Stimulated activated CD4-positive, alpha-beta T cell treated with anti-CD3 and anti-CD28 coated beads, Interleukin-2, amount 100 ng/mL, for 4 hours (primary cell): Measurements from ENCODE around the gene ACACB.
A peak's percentile ranks its signal among the peaks of the same experiment; 100 is the strongest.

Source experiments
- DNase-seq: peaks from one replicate; pipeline ENCODE4 v3.0.0-alpha.2; 2020; ENCODE audit warnings: low read depth

ACACB gene

DNA sequence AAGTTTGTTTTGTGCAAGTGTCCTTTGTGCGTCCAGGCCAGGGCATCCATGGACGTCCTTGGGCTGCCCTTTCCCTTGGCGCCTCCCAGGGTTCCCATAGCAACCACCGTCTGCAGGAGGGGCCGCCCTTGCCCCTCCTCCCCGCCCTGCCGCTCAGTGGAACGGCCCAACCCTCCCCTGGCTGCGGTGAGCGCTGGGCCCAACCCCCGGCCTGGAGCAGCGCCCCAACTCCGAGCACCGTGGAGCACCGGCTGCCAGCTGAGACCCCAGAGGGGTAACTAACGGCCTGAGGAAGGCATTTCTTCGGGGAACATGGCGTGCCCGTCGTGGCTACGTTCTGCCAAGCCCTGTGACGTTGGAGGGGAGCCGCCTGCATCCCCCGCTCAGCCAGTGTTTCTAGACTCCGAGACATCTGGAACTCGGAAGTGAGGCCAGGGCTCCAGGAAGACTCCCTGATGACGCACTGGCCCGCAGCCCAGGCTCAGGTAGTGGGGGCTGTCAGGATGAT is 5.3 kb upstream of the ACACB start:
- peak; percentile 35 for DNase-seq

DNA sequence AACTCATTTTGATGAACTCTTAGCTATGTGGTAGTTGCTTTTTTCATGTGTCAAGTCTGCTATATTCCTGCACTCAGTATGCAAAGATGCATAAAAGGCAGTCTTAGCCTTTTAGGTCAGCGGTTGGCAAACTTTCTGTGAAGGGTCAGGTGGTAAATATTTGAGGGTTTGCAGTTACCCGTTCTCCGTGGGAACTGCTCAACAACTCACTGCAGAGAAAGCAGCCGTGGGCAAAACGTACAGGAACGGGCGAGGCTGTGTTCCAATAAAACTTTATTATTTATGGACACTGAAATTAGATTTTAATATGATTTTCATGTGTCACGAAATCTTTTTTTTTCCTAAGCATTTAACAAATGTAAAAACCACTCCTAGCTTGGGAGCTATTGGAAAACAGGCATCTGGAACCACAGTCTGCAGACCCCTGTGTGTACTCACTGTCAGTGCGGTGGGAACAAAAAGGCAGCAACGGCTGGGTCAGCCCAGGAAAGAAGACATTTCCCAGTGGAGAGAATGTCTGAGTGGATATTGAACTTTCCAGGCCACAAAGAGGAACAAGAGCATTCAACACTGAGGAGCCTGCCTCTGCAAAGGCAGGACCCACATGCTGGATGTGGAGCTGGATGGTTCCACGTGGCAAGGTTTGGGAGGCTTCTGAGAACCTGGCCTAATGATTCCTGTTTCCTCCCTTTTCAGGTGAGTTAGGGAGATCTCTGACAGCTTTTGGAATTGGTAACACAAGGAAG is 3.5 kb upstream of the ACACB start:
- DNase-seq: no peak

DNA sequence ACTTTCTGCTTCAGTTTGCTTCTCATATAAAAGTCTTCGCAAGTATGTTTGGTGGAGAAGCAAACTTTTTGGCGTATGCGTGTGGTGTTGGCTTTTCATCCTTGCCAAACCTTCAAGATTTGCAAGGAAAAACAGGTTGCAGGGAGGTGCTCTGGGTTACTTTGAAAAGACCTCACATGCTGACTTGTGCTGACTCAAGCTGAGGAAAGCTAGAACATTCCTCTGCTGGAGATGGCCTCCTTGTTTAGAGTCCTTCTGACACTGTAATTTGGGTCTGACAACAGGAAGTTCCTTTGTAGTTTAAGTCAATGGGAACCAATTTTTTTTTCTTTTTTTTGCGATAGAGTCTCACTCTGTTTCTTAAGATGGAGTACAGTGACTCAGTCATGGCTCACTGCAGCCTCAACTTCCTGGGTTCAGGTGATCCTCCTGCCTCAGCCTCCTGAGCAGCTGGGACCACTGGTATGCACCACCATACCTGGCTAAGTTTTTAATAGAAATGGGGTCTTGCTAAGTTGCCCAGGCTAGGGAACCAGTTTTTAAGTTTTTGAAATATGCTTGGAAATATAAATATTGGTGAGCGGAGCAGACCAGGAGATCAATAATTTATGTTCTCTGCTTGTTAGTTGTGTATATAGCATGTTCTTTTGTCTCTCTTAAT is 2.6 kb upstream of the ACACB start:
- no peak for DNase-seq

DNA sequence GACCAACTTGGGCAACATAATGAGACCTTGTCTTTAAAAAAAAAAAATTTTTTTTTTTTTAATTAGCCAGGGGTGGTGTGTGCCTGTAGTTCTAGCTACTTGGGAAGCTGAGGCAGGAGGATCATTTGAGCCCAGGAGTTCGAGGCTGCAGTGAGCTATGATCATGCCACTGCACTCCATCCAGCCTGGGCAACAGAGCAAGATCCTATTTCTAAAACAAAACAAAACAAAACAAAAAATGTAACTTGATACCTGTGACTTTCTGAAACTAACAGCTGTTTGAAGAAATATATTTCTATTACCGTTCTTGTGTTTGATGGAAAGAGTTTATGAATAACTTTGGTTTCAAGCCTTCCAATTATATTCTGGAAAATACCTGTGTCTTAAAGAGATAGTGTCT is 1.7 kb upstream of the ACACB start:
- DNase-seq: no peak

DNA sequence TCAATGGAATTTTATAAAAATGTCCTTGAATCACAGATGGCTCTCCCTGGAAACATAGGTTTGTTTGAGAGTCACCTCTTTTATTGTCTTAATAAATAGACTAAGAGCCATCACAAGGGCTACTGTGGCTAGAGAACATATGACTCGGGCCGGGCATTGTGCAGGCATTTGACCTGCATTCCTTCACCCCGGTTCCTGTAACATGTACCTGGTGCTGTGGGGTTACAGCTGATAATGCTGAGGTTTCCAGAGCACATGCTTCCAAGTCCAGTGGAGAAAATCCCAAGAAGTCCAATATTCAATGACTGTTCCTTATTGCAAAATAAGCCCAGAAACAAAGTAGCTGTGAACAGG is 1.0 kb upstream of the ACACB start:
- DNase-seq: no peak

DNA sequence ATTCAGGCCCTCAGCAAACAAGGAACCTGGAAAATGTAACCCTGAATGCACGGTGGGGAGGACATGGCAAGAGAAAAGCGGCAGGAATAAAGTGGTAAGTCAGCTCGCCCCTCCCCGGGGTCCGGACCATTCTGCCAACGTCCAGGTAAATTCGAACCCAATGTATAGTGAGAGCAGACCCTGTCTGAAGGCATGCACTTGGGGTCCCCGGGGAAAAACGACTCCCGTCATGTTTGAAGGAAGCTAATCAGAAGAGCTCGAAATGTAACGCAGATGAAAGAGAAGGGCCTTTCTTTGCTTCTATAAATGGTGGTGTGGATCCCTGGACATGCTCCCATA is 193 bp downstream of the ACACB start:
- no peak for DNase-seq

DNA sequence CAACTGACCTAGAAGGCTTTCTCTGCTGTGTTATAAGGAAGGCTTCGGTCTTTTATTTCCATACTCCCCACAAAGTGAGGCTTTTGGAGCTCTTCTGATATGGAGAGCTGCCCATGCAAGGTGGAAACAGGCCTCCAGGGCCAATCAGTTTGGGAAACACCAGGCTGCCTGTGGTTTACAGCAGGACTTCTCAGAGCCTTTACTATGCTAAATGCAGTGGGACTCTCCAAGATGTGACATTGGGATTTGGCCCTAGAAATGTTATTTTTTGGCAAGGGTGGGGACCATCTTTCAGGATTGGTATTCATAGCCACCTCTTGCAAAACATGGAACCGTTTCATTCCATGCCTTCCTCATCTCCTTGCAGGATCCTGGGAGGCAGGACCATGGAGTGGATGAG is 3.7 kb downstream of the ACACB start:
- no peak for DNase-seq

DNA sequence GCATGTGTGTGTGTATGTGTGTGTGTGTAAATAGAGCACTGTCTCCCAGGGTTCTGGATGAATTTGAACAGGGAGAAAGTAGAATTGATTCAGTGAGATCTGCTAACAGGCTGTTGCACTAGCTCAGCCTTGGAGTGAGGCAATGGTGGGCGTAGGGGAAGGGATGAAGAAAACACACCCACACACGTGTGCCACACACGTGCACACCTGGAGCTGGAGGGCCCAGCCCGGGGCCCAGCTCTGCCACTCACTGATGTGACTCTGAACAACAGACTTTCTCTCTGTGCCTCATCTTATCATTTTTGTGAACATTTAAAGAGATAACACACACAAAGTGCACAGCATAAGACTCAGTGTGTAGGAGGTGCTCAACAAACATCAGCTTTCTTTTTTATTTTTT is 4.2 kb downstream of the ACACB start:
- no peak for DNase-seq

DNA sequence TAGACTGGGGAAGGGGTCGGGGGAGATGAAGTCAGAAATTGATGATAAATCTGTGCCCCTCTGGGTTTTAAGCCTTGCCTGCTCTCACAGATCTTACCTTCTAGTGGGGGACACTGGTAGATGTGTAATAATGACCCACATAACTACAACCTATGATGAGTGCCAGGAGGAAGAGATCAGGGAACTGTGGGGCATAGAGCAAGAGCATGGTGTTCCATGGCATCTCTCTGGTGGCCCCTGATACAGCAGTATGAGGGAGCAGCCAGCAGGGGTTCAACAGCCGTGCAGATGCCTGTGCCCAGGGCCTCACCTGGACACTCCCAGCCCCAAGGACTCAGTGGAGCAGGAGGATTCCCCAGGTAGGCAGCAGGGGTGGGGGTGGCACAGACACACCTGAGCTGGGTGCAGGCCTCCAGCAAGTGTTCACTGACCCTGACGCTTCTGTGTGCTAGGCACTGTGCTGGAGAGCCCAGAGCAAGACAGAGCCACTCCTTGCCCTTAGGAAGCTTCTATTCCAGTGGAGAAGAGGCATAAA is 5.0 kb downstream of the ACACB start:
- DNase-seq: no peak

DNA sequence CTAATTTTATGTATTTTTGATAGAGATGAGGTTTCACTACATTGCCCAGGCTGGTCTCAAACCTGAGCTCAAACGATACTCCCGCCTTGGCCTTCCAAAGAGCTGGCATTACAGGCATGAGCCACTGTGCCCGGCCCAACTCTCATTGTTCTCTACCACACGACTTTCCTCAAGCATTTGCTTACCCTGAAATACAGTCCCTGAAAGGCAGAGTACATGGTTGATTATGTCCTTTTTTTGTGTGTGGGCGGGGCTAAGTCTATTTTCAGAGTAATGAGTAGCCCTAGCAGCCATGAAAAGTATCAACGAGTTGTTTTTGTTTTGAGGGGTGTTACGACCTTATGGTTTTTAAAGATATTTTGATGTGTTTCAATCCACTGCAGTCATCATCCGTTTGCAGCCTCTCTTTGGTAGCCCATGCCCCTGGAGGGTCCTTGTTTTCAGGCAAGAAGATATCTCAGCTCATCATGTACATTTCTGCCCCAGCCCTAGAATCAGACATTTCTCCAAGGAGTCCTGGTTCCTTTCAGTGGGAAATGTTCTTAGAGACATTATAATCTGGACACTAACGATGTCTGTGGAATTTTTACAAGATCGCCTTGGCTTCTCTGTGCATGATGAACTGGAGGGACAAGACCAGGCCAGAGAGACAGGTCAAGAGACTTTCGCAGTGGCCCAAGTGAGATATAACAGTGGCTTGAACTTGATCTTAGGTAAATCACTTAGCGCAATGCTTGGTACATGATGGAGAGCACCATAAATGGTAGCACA is 8.7 kb downstream of the ACACB start:
- DNase-seq: no peak

DNA sequence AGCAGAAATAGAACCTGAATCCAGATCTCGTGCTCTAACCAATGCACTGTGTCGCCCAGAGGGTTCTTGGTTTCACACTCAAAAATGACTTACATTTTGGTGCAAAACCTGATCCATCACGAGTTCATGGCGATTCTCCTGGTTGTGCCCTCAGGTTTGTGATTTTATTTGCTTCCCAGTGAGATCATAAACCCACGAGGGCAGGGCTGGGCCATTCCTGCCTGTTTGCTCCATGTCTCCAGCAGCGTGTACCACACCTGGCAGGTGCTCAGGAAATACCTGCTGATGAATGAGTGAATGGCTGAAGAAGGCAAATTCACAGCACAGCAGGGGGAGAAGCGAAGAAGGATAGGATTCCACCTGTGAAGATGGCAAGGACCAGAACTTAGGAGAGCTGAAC is 9.4 kb downstream of the ACACB start:
- no peak for DNase-seq

DNA sequence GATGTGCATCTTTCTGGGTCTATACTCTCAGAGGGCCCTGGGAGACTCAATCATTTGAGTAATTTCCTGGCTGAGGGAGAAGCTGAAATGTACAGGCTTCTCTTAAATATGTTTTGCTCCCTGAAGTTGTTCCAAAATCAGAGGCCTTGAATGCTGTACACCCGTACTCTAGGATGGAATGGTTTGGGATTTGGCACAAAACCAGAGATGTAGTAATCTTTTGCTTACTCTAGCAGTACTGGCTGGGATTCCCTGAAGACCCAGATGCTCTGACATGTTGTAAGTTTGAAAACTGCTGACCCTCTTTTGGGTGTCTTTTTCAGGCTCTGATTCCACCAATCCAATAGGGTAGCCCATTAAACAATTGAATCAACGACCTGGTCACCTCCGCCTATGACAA is 10.4 kb downstream of the ACACB start:
- no peak for DNase-seq

DNA sequence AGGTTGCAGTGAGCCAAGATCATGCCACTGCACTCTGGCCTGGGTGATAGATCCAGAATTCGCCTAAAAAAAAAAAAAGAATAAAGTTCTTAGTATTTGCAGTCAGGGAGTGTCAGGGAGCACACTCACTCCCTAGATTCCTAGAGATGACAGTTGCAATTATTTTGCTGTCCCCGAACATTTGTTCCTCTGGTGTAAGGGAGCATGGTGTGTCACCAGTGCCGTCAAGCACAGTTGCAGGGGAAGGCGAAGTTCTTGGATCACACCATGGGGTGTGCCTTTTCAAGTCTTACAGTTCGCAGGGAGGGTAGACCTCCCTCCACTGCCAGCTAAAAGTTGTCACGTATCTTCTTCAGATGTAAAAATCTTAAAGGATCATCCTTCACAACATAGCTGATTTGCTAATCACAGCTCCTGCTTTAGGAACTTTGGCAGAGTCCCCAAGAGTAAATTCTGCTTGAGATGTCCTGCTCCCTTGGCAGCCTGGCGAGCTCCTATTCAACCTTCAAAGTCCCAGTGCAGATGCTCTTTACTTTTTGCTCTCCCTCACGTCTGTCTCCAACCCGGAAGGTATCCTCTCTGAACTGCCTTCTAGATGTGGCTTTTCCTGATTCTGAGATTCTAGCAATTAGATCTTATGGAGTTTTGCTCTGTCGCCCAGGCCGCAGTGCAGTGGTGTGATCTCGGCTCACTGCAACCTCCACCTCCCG is 11.3 kb downstream of the ACACB start:
- no peak for DNase-seq

DNA sequence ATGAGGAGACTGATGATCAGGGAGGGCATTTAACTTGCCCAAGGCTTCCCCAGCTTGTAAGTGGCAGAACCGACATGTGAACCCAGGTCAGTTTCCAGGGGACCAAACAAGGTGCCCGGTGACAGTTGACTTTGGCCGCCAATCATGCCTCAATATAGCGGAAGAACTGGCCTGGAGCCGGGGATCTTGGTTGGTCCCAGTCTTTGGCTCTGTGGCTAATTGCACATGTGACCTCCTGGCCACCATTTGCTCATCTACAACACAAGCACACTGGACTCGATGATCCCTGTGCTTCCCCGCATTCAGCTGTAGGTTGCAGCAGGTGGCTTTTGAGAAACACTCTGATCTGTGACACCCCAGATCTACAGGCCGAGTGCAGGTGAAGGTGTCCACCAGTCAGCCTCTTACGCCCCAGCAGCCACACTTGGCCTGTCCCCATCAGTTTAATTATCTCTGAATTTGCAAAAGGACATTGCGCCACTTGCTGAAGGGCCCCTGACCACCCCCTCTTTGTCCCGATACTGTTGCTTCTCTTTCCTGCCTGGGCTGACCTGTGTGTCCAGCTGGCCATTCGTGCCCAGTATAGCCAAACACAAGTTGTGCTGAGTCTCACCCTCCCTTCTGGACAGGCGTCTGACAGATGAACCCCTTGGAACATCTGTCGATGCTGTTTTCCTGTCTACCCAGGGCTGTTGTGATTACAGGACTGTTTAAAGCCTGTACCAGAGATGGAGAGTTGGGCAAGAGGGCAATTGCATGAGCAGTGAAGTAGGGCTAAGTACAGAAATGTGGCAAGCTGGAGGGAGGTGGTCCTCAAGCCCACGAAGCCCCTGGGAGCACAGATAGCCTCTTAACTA is 14.1 kb downstream of the ACACB start:
- DNase-seq: no peak

DNA sequence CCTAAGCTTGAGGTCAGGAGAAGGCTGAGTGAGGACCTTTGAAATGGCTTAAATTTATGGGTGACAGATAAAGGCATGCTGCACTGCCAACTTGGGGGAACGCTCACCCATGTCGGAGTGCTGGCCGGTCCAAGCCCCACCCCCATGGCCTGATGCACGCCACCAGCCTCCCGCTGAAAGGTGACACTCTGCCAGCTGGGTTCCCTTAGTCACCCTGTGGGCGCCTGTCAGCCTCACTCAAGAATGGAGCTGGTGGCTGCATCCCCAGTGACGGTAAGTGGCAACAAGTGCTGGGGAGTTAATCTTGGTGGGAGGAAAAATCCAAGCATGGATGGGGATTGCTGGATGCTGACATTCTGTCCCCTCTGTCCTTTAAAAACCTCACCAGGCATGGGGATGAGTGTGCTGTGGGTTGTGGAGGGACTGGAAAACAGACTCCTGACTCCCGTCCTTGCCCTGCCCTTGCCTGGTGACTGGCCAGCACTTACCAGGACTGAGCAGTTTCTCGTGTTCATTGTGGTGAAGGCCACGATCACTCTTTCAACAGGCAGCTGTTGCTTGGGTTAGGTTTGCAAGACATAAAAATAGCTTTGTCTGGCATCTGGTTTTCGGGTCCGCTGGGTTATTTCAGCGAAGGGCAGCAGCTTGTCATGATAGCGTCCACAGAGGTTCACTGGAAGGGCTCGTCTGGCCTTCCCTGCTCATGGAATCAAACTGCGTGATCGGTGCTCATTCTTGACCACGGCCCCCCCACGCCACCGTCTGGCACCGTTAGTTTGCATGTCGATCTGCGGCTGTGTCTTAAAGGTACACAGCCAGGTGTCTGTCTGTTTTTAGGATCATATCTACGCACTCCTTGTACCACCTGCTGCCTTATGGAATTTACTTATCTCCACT is 15.0 kb downstream of the ACACB start:
- no peak for DNase-seq

DNA sequence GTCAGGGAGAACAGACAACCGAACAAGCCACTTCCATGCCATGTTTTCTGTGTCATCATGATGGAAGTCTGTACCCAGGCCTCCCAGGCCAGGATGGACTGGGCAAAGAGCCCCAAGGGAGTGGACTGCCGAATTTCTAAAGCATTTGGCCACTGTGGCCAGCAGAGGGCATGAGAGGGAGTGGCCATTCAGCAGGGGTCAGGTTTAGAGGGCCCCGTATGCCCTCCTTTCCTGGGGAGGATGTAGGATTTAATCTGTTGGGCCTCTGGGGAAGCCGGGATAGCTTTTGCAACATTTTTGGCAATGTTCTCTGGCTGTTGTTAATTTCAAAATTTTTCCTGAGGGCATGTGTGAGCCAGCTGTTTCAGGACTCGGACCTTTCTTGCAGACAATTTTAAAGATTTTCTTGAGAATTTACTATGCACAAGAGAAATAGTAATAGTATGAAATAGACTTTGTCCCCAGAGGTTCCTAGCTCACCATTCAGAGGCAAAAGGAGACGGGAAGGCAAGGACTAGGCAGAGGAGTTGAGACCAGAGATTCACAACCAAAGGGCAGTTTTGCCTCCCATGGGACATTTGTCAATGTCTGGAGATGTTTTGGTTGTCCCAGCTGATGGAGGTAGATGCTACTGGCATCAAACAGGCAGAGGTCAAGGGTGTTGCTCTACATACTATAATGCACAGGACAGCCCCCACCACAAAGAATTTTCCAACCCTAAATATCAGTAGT is 18.0 kb downstream of the ACACB start:
- no peak for DNase-seq

DNA sequence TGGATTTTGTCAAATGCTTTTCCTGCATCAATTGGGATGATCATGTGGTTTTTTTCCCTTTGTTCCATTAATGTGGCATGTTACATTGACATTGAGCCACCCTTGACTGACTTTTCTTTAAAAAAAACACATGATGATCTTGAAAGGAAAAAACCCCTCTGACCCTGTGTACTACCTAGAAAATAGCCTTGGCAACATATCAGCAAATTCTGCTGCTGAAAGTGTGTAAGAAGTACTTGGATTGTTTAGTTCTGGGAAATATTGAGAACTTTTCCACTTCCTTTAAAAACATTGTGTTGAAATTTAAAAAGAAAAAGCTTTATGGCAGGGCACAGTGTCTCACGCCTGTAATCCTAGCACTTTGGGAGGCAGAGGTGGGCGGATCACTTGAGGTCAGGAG is 20.7 kb downstream of the ACACB start:
- no peak for DNase-seq

DNA sequence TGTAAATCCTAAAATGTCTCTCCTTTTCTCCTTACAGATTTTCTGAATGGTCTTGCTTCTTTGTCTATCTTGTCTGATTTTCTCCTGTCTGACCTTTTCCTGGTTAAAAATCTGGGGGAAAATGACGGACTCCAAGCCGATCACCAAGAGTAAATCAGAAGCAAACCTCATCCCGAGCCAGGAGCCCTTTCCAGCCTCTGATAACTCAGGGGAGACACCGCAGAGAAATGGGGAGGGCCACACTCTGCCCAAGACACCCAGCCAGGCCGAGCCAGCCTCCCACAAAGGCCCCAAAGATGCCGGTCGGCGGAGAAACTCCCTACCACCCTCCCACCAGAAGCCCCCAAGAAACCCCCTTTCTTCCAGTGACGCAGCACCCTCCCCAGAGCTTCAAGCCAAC is 23.0 kb downstream of the ACACB start:
- no peak for DNase-seq

DNA sequence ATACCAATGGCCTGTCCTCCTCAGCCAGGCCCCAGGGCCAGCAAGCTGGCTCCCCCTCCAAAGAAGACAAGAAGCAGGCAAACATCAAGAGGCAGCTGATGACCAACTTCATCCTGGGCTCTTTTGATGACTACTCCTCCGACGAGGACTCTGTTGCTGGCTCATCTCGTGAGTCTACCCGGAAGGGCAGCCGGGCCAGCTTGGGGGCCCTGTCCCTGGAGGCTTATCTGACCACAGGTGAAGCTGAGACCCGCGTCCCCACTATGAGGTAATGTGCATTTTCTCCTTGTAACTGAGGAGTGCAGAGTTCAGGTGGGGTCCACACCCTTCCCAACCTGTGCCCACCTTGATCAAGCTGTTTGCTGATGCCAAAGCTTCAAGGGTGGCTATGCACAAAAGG is 23.4 kb downstream of the ACACB start:
- DNase-seq: no peak

DNA sequence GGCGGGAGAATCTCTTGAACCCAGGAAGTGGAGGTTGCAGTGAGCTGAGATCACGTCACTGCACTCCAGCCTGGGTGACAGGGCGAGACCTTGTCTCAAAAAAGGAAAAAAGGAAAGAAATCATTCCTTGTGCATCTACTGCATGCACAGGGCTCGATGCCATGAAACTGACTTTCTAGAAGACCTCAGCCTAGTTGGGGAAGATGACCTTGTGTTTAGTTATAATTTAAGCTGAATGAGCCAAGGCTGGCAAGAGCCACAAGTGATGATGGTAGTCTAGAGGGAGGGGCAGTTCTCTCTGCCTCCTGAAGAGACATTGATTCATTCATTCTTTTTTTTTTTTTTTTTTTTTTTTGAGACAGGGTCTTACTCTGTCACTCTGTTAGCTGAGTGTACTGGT is 24.2 kb downstream of the ACACB start:
- no peak for DNase-seq
